GM12801 (cell line): ENCODE results near the gene HTT.

Experiments
- TF ChIP-seq, protein P1 (sequence below): IDR thresholded peaks from one replicate; pipeline ENCODE4 v1.5.1; 2011; ENCODE audit warnings: control low read depth; ENCODE audit not compliant: insufficient read length; ENCODE audit errors: extremely low read depth

Gene HTT

DNA sequence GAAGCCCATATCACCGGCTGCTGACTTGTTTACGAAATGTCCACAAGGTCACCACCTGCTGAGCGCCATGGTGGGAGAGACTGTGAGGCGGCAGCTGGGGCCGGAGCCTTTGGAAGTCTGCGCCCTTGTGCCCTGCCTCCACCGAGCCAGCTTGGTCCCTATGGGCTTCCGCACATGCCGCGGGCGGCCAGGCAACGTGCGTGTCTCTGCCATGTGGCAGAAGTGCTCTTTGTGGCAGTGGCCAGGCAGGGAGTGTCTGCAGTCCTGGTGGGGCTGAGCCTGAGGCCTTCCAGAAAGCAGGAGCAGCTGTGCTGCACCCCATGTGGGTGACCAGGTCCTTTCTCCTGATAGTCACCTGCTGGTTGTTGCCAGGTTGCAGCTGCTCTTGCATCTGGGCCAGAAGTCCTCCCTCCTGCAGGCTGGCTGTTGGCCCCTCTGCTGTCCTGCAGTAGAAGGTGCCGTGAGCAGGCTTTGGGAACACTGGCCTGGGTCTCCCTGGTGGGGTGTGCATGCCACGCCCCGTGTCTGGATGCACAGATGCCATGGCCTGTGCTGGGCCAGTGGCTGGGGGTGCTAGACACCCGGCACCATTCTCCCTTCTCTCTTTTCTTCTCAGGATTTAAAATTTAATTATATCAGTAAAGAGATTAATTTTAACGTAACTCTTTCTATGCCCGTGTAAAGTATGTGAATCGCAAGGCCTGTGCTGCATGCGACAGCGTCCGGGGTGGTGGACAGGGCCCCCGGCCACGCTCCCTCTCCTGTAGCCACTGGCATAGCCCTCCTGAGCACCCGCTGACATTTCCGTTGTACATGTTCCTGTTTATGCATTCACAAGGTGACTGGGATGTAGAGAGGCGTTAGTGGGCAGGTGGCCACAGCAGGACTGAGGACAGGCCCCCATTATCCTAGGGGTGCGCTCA, 165.8 kb downstream of the HTT start:
- TF ChIP-seq, protein P1, sequence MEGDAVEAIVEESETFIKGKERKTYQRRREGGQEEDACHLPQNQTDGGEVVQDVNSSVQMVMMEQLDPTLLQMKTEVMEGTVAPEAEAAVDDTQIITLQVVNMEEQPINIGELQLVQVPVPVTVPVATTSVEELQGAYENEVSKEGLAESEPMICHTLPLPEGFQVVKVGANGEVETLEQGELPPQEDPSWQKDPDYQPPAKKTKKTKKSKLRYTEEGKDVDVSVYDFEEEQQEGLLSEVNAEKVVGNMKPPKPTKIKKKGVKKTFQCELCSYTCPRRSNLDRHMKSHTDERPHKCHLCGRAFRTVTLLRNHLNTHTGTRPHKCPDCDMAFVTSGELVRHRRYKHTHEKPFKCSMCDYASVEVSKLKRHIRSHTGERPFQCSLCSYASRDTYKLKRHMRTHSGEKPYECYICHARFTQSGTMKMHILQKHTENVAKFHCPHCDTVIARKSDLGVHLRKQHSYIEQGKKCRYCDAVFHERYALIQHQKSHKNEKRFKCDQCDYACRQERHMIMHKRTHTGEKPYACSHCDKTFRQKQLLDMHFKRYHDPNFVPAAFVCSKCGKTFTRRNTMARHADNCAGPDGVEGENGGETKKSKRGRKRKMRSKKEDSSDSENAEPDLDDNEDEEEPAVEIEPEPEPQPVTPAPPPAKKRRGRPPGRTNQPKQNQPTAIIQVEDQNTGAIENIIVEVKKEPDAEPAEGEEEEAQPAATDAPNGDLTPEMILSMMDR: no peak

DNA sequence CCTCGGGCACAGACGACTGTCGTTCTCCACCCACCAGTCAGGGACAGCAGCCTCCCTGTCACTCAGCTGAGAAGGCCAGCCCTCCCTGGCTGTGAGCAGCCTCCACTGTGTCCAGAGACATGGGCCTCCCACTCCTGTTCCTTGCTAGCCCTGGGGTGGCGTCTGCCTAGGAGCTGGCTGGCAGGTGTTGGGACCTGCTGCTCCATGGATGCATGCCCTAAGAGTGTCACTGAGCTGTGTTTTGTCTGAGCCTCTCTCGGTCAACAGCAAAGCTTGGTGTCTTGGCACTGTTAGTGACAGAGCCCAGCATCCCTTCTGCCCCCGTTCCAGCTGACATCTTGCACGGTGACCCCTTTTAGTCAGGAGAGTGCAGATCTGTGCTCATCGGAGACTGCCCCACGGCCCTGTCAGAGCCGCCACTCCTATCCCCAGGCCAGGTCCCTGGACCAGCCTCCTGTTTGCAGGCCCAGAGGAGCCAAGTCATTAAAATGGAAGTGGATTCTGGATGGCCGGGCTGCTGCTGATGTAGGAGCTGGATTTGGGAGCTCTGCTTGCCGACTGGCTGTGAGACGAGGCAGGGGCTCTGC, 166.5 kb downstream of the HTT start:
- TF ChIP-seq, protein P1: no peak

DNA sequence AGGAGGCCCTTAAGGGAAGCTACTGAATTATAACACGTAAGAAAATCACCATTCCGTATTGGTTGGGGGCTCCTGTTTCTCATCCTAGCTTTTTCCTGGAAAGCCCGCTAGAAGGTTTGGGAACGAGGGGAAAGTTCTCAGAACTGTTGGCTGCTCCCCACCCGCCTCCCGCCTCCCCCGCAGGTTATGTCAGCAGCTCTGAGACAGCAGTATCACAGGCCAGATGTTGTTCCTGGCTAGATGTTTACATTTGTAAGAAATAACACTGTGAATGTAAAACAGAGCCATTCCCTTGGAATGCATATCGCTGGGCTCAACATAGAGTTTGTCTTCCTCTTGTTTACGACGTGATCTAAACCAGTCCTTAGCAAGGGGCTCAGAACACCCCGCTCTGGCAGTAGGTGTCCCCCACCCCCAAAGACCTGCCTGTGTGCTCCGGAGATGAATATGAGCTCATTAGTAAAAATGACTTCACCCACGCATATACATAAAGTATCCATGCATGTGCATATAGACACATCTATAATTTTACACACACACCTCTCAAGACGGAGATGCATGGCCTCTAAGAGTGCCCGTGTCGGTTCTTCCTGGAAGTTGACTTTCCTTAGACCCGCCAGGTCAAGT, 167.5 kb downstream of the HTT start:
- TF ChIP-seq, protein P1: no peak

DNA sequence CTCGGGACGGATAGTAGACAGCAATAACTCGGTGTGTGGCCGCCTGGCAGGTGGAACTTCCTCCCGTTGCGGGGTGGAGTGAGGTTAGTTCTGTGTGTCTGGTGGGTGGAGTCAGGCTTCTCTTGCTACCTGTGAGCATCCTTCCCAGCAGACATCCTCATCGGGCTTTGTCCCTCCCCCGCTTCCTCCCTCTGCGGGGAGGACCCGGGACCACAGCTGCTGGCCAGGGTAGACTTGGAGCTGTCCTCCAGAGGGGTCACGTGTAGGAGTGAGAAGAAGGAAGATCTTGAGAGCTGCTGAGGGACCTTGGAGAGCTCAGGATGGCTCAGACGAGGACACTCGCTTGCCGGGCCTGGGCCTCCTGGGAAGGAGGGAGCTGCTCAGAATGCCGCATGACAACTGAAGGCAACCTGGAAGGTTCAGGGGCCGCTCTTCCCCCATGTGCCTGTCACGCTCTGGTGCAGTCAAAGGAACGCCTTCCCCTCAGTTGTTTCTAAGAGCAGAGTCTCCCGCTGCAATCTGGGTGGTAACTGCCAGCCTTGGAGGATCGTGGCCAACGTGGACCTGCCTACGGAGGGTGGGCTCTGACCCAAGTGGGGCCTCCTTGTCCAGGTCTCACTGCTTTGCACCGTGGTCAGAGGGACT, 168.8 kb downstream of the HTT start:
- TF ChIP-seq, protein P1: no peak

DNA sequence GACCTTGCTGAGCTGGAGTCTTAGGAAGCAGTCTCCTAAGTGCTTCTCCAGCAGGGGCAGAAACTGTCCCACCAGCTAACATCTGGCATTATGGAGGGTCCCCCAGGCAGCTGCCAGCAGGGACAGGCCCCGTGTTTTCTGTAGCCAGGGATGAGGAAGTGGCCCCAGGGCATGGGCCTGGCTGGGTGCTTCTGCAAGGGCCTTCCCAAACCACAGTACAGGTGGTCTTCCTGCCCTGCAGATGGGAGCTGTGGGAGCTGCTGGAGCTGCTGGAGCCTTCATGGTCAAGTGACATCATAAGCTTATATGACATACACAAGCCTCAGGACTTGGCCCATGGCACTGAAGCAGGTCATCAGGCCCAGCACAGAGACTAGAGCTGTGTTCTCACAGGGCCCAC, 169.5 kb downstream of the HTT start:
- TF ChIP-seq, protein P1: no peak

DNA sequence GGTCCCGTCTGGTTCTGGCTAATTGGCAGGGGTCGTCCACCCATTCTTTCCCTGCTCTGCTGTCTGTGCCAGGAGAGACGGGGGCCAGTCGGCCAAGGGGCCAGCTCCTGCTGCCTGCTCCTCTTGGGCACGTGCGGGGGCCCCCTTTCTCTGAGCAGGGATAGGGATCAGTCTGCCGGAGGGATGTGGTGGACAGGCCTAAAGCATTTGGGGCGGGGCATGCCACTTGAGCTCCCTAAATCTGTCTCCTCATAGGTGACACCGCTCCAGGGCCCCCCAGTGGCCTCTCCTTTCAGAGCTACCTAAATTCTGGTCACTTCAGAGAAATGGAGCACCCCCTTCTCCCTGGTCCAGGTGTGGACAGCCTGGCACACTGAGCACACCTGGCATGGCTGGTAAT, 170.3 kb downstream of the HTT start:
- TF ChIP-seq, protein P1: no peak

DNA sequence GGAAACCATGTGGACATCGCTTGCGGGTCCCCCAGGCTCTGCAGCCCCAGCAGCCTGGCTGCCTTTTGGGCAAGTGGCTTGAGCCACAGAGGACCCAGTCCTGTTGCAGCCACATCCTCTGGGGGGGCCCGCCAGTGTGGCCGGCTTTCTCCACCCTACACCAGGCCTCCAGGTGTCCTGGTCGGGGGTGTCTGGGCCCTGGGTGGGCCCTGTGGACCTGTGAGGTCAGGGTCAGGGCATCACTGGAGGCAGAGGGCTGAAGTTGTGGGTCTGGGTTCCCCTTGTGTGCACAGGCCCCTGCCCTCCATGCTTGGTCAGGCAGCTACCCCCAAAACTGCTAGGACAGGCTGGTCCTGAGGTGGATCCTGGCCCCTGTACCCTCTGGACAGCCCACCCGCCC, 171.2 kb downstream of the HTT start:
- TF ChIP-seq, protein P1: no peak
